GM21786 (cell line): ENCODE measurements around the gene MRPL34.
"Not testable (repeated sequence)": the region's sequence is repeated elsewhere in the genome, so short reads cannot be mapped to it uniquely, and the experiment has no call there.

Experiments
- ATAC-seq: cut with Tn5 transposase; IDR thresholded peaks from one replicate; pipeline ENCODE4 v1.9.1; 2021; ENCODE audit not compliant: unreplicated experiment

Gene MRPL34

DNA sequence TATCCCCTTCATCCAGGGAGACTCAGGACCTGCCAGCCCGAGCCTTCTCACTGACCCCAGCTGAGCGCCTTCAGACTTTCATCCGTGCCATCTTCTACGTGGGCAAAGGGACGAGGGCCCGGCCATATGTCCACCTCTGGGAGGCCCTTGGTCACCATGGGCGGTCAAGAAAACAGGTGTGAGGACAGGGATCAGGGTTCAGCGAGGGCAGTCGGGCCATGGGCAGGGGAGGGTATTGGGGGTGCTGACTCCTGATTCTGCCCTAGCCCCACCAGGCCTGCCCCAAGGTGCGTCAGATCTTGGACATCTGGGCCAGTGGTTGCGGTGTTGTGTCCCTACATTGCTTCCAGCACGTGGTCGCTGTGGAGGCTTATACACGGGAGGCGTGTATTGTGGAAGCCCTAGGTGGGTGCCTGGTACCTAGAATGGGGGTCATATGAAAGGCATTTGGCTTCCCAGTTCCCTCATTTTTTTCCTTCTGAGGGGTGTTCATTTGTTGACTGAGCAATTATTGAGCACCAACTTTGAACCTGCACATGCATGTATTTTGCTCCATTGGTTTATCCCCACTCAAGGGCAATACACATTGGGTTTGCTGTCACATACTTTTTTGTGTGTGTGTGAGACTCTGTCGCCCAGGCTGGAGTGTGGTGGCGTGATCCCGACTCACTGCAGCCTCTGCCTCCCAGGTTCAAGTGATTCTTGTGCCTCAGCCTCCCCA lies 20.1 kb upstream of the MRPL34 start:
- ATAC-seq: no peak

GRCh38 chr19:17286263-17286662 lies 19.4 kb upstream of the MRPL34 start:
- ATAC-seq: no peak

GRCh38 chr19:17286752-17287151 lies 18.9 kb upstream of the MRPL34 start:
- ATAC-seq: no peak

DNA sequence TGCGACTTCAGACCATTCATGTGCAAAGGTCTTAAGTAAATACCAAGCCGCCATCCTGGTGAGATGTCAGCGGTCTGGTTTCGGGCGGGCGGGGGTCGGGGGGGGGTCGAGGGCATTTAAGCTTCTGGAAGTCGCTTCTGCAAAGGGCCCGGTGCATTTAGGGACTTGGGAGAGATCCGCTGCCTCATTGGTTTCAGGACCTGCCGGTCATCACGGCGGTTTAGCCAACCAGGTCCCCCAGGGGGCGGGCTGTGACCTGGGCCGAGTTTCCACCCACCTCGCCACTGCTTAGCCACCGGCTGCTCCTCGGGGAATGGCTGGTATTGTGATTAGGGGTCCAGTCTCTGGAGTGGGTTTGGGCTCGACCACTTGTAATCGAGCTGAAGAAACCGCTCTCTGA lies 16.2 kb upstream of the MRPL34 start:
- no peak for ATAC-seq

- peak; percentile 70 for ATAC-seq
These were observed 13.2 kb upstream of the MRPL34 start for GRCh38 chr19:17292301-17293074.

DNA sequence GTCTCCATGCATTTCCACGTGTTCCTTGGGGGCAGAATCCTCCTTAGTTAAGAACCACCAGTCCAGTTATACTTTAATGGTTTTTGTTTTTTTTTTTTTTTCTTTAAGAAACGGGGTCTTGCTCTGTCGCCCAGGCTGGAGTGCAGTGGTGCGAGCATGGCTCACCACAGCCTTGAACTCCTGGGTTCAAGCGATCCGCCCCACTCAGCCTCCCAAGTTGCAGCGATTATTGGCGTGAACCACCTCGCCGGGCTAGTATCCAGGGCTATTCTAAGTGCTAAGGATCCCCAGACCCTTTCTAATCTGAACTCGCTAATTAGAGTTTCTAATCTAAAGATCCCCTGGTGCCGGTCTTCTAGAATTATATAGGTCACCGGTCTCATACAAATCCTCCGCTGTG lies 12.1 kb upstream of the MRPL34 start:
- ATAC-seq: no peak

DNA sequence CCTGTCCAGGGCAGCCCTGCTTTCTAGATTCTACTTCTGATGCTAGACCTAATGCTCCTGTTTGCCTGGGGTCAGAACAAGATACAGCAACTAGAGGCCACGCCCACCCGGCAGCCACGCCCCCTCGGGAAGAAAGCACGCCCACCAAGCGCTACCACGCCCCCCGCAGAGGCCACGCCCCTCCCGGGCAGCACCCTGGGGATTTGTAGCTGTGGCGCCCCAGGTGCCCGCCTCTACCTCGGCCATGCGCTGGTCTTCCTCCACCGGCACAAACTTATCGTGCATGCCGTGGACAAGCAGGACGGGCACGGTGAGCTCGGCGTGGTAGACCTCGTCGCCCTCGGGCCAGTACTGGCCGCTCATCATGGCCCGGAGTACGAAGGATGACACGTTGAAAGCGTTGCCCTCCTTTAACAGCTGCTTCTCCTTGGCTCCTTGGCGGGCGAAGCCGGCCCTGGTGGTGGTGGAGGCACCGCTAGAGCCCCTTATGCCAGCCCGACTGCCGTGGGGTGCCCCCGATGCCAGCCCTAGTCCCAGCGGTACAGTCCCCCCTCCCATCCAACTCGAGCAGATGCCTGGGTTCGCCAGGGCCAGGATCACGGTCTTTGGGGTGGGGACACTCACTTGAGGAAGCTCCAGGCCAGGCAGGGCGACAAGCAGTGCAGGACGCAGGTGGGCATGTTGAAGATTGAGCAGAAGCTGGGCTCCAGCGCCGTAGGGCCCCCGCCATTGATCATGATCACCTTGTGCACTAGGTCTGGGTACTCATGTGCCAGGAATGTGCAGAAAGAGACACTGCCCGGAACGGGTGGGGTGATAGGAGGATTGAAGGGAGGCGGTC lies 11.4 kb upstream of the MRPL34 start:
- ATAC-seq: no peak

GRCh38 chr19:17295551-17295950 lies 10.1 kb upstream of the MRPL34 start:
- ATAC-seq: not testable (repeated sequence)

DNA sequence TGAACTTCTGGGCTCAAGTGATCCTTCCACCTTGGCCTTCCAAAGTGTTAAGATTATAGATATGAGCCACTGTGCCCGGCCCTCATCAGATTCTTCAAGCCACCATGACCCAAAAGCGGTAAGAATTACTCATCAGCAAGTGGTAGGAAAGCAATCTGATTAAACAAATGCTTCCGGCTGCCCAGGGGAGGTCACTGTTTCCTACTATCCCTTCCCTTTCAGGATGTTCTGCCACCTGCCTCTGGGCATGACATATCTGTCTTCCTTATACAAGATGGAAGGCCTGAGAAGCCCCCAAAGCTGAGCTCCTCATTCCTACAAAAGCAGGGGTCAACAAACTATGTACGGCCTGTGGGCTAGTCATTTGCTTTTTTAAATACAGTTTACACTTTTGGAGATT lies 9.4 kb upstream of the MRPL34 start:
- ATAC-seq: no peak

DNA sequence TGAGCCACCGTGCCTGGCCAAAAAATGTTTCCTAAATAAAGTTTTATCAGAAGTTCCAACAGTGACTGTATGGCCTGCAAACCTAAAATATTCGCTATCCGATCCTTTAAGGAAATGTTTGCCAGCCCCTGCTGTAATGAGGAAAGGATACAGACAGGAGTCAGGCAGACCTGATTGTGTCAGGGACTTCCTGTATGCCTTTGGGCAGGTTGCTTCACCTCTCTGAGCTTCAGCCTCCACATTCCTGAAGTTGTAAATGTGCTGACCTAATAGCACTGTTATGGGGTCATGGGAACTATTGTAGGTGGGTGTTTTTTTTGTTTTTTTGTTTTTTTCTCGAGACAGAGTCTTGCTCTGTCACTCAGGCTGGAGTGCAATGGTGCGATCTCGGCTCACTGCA lies 8.7 kb upstream of the MRPL34 start:
- ATAC-seq: no peak

- no peak for ATAC-seq
These were observed 4.6 kb upstream of the MRPL34 start for GRCh38 chr19:17300992-17301619.

- ATAC-seq: no peak
These were observed 3.1 kb upstream of the MRPL34 start for GRCh38 chr19:17302391-17303166.

- ATAC-seq: peak; percentile 40
These were observed 2.3 kb upstream of the MRPL34 start, which contains the start of gene ABHD8 for GRCh38 chr19:17303167-17303939. ABHD8 (minus strand) TSS chr19:17303425; CDS start chr19:17301616, 1,809 bp downstream.

DNA sequence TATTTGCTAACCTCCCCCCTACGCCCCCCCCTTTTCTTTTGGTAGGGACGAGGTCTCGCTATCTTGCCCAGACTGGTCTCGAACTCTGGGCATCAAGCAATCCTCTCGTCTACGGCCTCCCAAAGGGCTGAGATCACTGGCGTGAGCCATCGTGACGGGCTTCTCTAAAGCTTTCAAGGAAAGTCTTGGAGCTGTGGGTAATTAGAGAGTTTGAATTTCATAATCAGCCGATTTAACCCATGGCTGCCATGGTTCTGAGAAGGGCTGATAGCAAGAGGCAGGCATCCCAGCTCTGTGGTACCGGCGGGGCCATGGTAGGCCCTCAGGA lies 1.8 kb upstream of the MRPL34 start:
- ATAC-seq: no peak

GRCh38 chr19:17304386-17305215 lies 1.1 kb upstream of the MRPL34 start:
- no peak for ATAC-seq

- ATAC-seq: no peak
These were observed 506 bp upstream of the MRPL34 start for GRCh38 chr19:17305216-17305516.

GRCh38 chr19:17306285-17306714 lies 628 bp downstream of the MRPL34 start:
- ATAC-seq: no peak

- no peak for ATAC-seq
These were observed 2.3 kb downstream of the MRPL34 start for GRCh38 chr19:17307876-17308377.
